GM12878 (cell line): ENCODE results near the gene CALHM4. TPM values are rescaled to one million over a fixed set of nuclear protein-coding genes. Genes with fewer than 3 reads are reported as not detected.

Experiments used
- ATAC-seq: fragments of 200-7000 bp; cut with Tn5 transposase; 3 replicates; pipeline ENCODE4 v1.9.1; 2020; ENCODE audit warnings: mild to moderate bottlenecking, moderate library complexity
- BruUV-seq: library from RNA; stranded (reverse); fragments of 400-500 nt; replicated peaks from 2 replicates; lab custom pipeline; 2021; lab: Mats Ljungman, UMichigan
- CTCF ChIA-PET: fragments of 300-600 bp; sonication (Branson Sonifier 250); formaldehyde crosslinking; extraction: SDS; loops from one replicate; lab custom pipeline; 2021; ENCODE audit warnings: inconsistent platforms; lab: Yijun Ruan, JAX
- POLR2A ChIA-PET: fragments of 350-600 bp; formaldehyde crosslinking; extraction: SDS; loops from one replicate; lab custom pipeline; 2021; ENCODE audit warnings: inconsistent platforms; lab: Charles Lee
- RAD21 ChIA-PET: fragments of 300-600 bp; sonication (Branson Sonifier 250); formaldehyde crosslinking; loops from one replicate; lab custom pipeline; 2023; ENCODE audit warnings: antibody characterized with exemption; ENCODE audit not compliant: unreplicated experiment; lab: Charles Lee
- SMC1A ChIA-PET: fragments of 300-600 bp; sonication (Branson Sonifier 250); formaldehyde crosslinking; loops from one replicate; lab custom pipeline; 2023; ENCODE audit not compliant: unreplicated experiment, uncharacterized antibody; lab: Charles Lee
- DNase-seq: peaks from one replicate; pipeline ENCODE4 v3.0.0-alpha.2; 2011; ENCODE audit warnings: low read depth, low spot score
- FAIRE-seq: peaks from 3 replicates; lab custom pipeline; 2011; peaks lifted over from hg19 to GRCh38; lab: Jason Lieb, UNC
- H2AFZ ChIP-seq: 2 replicates; pipeline ENCODE4 v1.6.0; 2011; ENCODE audit warnings: low read depth, low read length, control low read depth; ENCODE audit not compliant: control insufficient read depth
- H3K27ac ChIP-seq: 2 replicates; pipeline ENCODE4 v1.5.1; 2011; ENCODE audit warnings: control low read depth; ENCODE audit not compliant: control insufficient read depth, insufficient read depth
- H3K27me3 ChIP-seq, 2 experiments: replicated peaks in 1 of 2; 2 replicates each; pipeline versions ENCODE4 v1.6.0 to v1.6.1; 2011; ENCODE audit warnings: low read length in 1 of 2; ENCODE audit not compliant: control insufficient read depth in 2 of 2, insufficient read depth in 2 of 2
- H3K36me3 ChIP-seq, 2 experiments: 2 replicates each; pipeline ENCODE4 v1.5.1; 2011; ENCODE audit warnings: low read length in 1 of 2; ENCODE audit not compliant: control insufficient read depth in 2 of 2, insufficient read depth in 2 of 2
- H3K4me1 ChIP-seq: 2 replicates; pipeline ENCODE4 v1.6.1; 2011; ENCODE audit warnings: mild to moderate bottlenecking, low read length, moderate library complexity, mixed read lengths; ENCODE audit not compliant: control insufficient read depth, insufficient read depth
- H3K4me2 ChIP-seq: 2 replicates; pipeline ENCODE4 v1.6.0; 2011; ENCODE audit warnings: control low read depth; ENCODE audit not compliant: control insufficient read depth, insufficient read depth
- H3K4me3 ChIP-seq: fragments of 200-600 bp; sonication (generic); 2 replicates; pipeline ENCODE4 v1.5.1; 2016
- H3K79me2 ChIP-seq: 2 replicates; pipeline ENCODE4 v1.6.0; 2011; ENCODE audit warnings: low read length; ENCODE audit not compliant: control insufficient read depth, insufficient read depth
- H3K9ac ChIP-seq: 2 replicates; pipeline ENCODE4 v1.8.0; 2011; ENCODE audit warnings: low read length, control low read depth, mixed read lengths; ENCODE audit not compliant: control insufficient read depth, insufficient read depth
- H3K9me3 ChIP-seq: replicated peaks from 3 replicates; pipeline ENCODE4 v1.5.1; 2011; ENCODE audit warnings: mild to moderate bottlenecking, low read length; ENCODE audit not compliant: control insufficient read depth, insufficient read depth
- H4K20me1 ChIP-seq: 2 replicates; pipeline ENCODE4 v1.6.0; 2011; ENCODE audit not compliant: control insufficient read depth, insufficient read depth
- CBX5 ChIP-seq: sonication (generic); IDR thresholded peaks from 2 replicates; pipeline ENCODE4 v1.6.1; 2016; ENCODE audit warnings: low read depth, moderate library complexity, mild to moderate bottlenecking, inconsistent platforms
- EP300 ChIP-seq, 2 experiments: fragments of 150-350 bp in 1 of 2; IDR thresholded peaks; 2 replicates each; pipeline ENCODE4 v1.6.1; 2011 to 2012; ENCODE audit warnings: low read depth in 2 of 2, low read length in 2 of 2, borderline replicate concordance in 1 of 2, improper control_type of control experiment in 1 of 2, inconsistent platforms in 1 of 2; ENCODE audit not compliant: control insufficient read depth in 1 of 2
- ESRRA ChIP-seq: IDR thresholded peaks from 2 replicates; pipeline ENCODE4 v1.6.1; 2012; ENCODE audit warnings: mild to moderate bottlenecking, low read length, improper control_type of control experiment
- IKZF2 ChIP-seq, 2 experiments: fragments of 450-650 bp; IDR thresholded peaks; 2 replicates each; pipeline ENCODE4 v1.6.1; 2017; ENCODE audit warnings: mild to moderate bottlenecking in 2 of 2, moderate library complexity in 2 of 2
- KAT2A ChIP-seq: conservative IDR thresholded peaks from 2 replicates; pipeline ENCODE4 v1.6.1; 2011; ENCODE audit warnings: low read depth, low read length; ENCODE audit not compliant: control insufficient read depth
- NRF1 ChIP-seq: conservative IDR thresholded peaks from 2 replicates; pipeline ENCODE4 v1.6.1; 2011; ENCODE audit warnings: mild to moderate bottlenecking, low read depth, low read length, improper control_type of control experiment
- PAX8 ChIP-seq: fragments of 450-650 bp; IDR thresholded peaks from 2 replicates; pipeline ENCODE4 v1.6.1; 2017; ENCODE audit warnings: mild to moderate bottlenecking, moderate library complexity
- RB1 ChIP-seq: fragments of 450-650 bp; formaldehyde crosslinking; IDR thresholded peaks from 2 replicates; pipeline ENCODE4 v1.6.1; 2017; ENCODE audit warnings: mild to moderate bottlenecking, borderline replicate concordance
- SREBF1 ChIP-seq: IDR thresholded peaks from 2 replicates; pipeline ENCODE4 v1.6.1; 2012; ENCODE audit warnings: mild to moderate bottlenecking, low read length
- TBL1XR1 ChIP-seq: IDR thresholded peaks from 2 replicates; pipeline ENCODE4 v1.6.1; 2012; ENCODE audit warnings: low read depth, low read length, improper control_type of control experiment
- YY1 ChIP-seq: IDR thresholded peaks from 2 replicates; pipeline ENCODE4 v1.6.1; 2011; ENCODE audit warnings: low read depth, mild to moderate bottlenecking, low read length
- ZNF217 ChIP-seq: fragments of 450-650 bp; IDR thresholded peaks from 2 replicates; pipeline ENCODE4 v1.6.1; 2017; ENCODE audit warnings: antibody characterized with exemption, mild to moderate bottlenecking
- in situ Hi-C: fragments of 300-500 bp; cut with MboI; formaldehyde crosslinking; loops from 9 replicates; pipeline ENCODE4 v1.14.3; 2018; ENCODE audit warnings: mixed read lengths
- intact Hi-C: fragments of 100-400 bp; cut with micrococcal nuclease; formaldehyde crosslinking; loops from one replicate; pipeline ENCODE4 v1.14.2; 2022; ENCODE audit not compliant: unreplicated experiment
- polyA plus RNA-seq, 11 experiments: library from polyadenylated mRNA; depleted of rRNA in 4 of 11; unstranded in 6 of 11; stranded (reverse) in 5 of 11; fragments of >200 nt; fragmentation: Nextera tagmentation in 4 of 11; fragmentation: Illumina TruSeq in 1 of 11; extraction: Ambion mirVana in 4 of 11; extraction: Trizol in 1 of 11; gene quantifications; 1 replicate in 1 of 11; 2 replicates in 10 of 11; pipeline versions ENCODE4 v1.2.1 to v1.2.3, GENCODE V29; 2011 to 2016; ENCODE audit warnings: inconsistent platforms in 2 of 11, missing spikeins in 2 of 11, low read depth in 1 of 11
- total RNA-seq, 4 experiments: library from RNA; depleted of rRNA in 3 of 4; stranded (reverse); fragments of >200 nt in 3 of 4; fragmentation: Illumina TruSeq in 1 of 4; extraction: Trizol in 1 of 4; gene quantifications; 2 replicates each; pipeline versions ENCODE4 v1.2.1 to v1.2.3, GENCODE V29; 2013 to 2021
- TF ChIP-seq, protein P1 (sequence below): IDR thresholded peaks from 2 replicates; pipeline ENCODE4 v1.6.1; 2011; ENCODE audit warnings: mild to moderate bottlenecking, low read depth, low read length, moderate library complexity; ENCODE audit not compliant: insufficient replicate concordance
- TF ChIP-seq, protein P2 (sequence below): fragments of 150-350 bp; IDR thresholded peaks from 2 replicates; pipeline ENCODE4 v1.6.1; 2016; ENCODE audit warnings: low read depth, low read length

CALHM4 gene
- total and polyA plus RNA-seq, 10 of the 15 experiments (the other 5 are each of a cell fraction or from before 2014, with no cell fraction given): not detected

DNA sequence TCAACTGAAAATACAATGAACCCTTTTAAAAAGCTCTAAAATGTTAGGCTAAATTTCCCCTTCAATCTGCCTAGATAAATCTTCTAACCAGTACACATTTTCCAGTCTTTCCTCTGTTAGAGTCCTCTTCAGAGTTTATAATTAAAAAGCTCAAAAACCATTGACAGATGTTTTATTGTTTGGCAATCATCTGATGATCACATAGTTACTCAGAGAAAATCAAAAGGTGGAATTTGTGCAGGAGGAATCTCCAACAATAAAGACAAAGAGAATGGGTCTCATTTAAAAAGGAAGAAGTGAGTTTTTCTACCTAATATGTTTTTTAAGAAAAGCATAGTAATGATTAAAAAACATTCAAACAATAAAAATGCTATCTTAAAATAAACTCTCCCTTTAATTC is 11.1 kb upstream of the CALHM4 start:
- SMC1A ChIA-PET: interaction anchor here (0.8 to 1.8 kb wide), 10 partner anchors 10 to 272 kb away, joined by 3 to 6 read pairs (median 3); no protein-coding TSS in a partner anchor
- Histone ChIP-seq H3K4me1 (no peaks in the 10 kb centered on the region), H3K27ac (no peak overlapping the region), H3K4me2 (no peak overlapping the region), H3K9ac (no peak overlapping the region), H3K9me3 (no peaks in the 10 kb centered on the region), H4K20me1 (no peaks in the 10 kb centered on the region), H2AFZ (no peak overlapping the region), H3K4me3 (no peak overlapping the region)
- POLR2A ChIA-PET: interaction anchor here (0.6 kb wide), 1 partner anchor 269 kb away, joined by 4 read pairs; no protein-coding TSS in a partner anchor
- no peak for ATAC-seq
- in situ Hi-C loops (no loop called here), intact Hi-C loops (no loop called here)
- RAD21 ChIA-PET: interaction anchor here (1.1 kb wide), 1 partner anchor 13 kb away, joined by 3 read pairs; no protein-coding TSS in a partner anchor
- TF ChIP-seq RB1 (no peak), PAX8 (no peak)
- TF ChIP-seq, all 136 proteins: peak for 0
- CTCF ChIA-PET: interaction anchor here (0.8 to 7.1 kb wide), 8 partner anchors 8 to 327 kb away, joined by 3 to 48 read pairs (median 9); partner anchors contain the start of gene CALHM4
- FAIRE-seq (no peak), DNase-seq (no peak)
- no TSS peak for BruUV-seq
- H3K27me3 ChIP-seq: peaks cover 0 to 8% of the 10 kb centered on the region in 2 experiments; a peak in 1 of 4 replicates
- H3K36me3 ChIP-seq: no peaks in the 10 kb centered on the region
- H3K79me2 ChIP-seq: no peaks in the 10 kb centered on the region

DNA sequence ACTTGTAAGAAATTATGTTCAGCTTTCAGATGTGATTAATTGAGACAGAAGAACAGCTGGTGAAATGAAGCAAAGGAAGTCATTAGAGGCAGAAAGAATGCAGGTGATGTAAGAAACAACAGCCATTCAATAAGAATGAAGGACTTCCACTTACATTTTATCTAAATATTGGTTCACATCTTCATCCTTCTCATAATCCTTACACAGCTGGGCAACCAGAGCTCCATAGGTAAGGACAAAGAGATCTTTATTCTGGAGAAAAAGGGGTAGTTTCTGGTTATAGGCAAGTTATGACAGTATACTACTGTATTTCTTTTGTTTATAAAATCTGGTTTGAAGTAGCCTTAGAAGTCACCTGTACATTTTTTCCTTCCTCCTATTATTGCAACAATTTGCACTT is 10.4 kb upstream of the CALHM4 start:
- H2AFZ ChIP-seq: no peak overlapping the region
- H3K79me2 ChIP-seq: no peaks in the 10 kb centered on the region
- FAIRE-seq: no peak
- H3K27ac ChIP-seq: no peak overlapping the region
- no peak for ATAC-seq
- SMC1A ChIA-PET: interaction anchor here (1.3 kb wide), 2 partner anchors 20 to 256 kb away, joined by 3 read pairs; no protein-coding TSS in a partner anchor
- POLR2A ChIA-PET: no interaction called here
- CTCF ChIA-PET: interaction anchor here (3.0 to 7.1 kb wide), 2 partner anchors 16 to 325 kb away, joined by 14 to 48 read pairs; no protein-coding TSS in a partner anchor
- no peak overlapping the region for H3K4me3 ChIP-seq
- H3K9ac ChIP-seq: no peak overlapping the region
- H3K36me3 ChIP-seq: no peaks in the 10 kb centered on the region
- no TSS peak for BruUV-seq
- peaks cover 0 to 8% of the 10 kb centered on the region in 2 experiments; a peak in 1 of 4 replicates for H3K27me3 ChIP-seq
- no peak for DNase-seq
- in situ Hi-C loops (no loop called here), intact Hi-C loops (no loop called here)
- H4K20me1 ChIP-seq: no peaks in the 10 kb centered on the region
- H3K4me2 ChIP-seq: no peak overlapping the region
- RAD21 ChIA-PET: interaction anchor here (1.1 kb wide), 1 partner anchor 12 kb away, joined by 3 read pairs; no protein-coding TSS in a partner anchor
- H3K4me1 ChIP-seq: no peaks in the 10 kb centered on the region
- no peaks in the 10 kb centered on the region for H3K9me3 ChIP-seq
- no peak for TF ChIP-seq SREBF1
- TF ChIP-seq KAT2A: no peak
- TF ChIP-seq TBL1XR1: no peak
- no peak for TF ChIP-seq CBX5
- no peak for TF ChIP-seq EP300 (IDR thresholded peaks at IDR 0.05; ENCODE audit: borderline replicate concordance in 1 of 2, control insufficient read depth in 1 of 2, low read depth in 2 of 2, low read length in 2 of 2)
- TF ChIP-seq, protein P1, sequence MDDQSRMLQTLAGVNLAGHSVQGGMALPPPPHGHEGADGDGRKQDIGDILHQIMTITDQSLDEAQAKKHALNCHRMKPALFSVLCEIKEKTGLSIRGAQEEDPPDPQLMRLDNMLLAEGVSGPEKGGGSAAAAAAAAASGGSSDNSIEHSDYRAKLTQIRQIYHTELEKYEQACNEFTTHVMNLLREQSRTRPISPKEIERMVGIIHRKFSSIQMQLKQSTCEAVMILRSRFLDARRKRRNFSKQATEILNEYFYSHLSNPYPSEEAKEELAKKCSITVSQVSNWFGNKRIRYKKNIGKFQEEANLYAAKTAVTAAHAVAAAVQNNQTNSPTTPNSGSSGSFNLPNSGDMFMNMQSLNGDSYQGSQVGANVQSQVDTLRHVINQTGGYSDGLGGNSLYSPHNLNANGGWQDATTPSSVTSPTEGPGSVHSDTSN: no peak
- TF ChIP-seq, protein P2, sequence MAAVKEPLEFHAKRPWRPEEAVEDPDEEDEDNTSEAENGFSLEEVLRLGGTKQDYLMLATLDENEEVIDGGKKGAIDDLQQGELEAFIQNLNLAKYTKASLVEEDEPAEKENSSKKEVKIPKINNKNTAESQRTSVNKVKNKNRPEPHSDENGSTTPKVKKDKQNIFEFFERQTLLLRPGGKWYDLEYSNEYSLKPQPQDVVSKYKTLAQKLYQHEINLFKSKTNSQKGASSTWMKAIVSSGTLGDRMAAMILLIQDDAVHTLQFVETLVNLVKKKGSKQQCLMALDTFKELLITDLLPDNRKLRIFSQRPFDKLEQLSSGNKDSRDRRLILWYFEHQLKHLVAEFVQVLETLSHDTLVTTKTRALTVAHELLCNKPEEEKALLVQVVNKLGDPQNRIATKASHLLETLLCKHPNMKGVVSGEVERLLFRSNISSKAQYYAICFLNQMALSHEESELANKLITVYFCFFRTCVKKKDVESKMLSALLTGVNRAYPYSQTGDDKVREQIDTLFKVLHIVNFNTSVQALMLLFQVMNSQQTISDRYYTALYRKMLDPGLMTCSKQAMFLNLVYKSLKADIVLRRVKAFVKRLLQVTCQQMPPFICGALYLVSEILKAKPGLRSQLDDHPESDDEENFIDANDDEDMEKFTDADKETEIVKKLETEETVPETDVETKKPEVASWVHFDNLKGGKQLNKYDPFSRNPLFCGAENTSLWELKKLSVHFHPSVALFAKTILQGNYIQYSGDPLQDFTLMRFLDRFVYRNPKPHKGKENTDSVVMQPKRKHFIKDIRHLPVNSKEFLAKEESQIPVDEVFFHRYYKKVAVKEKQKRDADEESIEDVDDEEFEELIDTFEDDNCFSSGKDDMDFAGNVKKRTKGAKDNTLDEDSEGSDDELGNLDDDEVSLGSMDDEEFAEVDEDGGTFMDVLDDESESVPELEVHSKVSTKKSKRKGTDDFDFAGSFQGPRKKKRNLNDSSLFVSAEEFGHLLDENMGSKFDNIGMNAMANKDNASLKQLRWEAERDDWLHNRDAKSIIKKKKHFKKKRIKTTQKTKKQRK: no peak
- TF ChIP-seq YY1: no peak
- no peak for TF ChIP-seq IKZF2 (IDR thresholded peaks at IDR 0.05)
- no peak for TF ChIP-seq ZNF217
- no peak for TF ChIP-seq ESRRA
- no peak for TF ChIP-seq NRF1
